HG03457 (cell line): ENCODE measurements around the gene NTN3.

Experiments
- ATAC-seq: cut with Tn5 transposase; IDR thresholded peaks from one replicate; pipeline ENCODE4 v1.9.1; 2021; ENCODE audit warnings: moderate number of reproducible peaks; ENCODE audit not compliant: unreplicated experiment

Gene NTN3

DNA sequence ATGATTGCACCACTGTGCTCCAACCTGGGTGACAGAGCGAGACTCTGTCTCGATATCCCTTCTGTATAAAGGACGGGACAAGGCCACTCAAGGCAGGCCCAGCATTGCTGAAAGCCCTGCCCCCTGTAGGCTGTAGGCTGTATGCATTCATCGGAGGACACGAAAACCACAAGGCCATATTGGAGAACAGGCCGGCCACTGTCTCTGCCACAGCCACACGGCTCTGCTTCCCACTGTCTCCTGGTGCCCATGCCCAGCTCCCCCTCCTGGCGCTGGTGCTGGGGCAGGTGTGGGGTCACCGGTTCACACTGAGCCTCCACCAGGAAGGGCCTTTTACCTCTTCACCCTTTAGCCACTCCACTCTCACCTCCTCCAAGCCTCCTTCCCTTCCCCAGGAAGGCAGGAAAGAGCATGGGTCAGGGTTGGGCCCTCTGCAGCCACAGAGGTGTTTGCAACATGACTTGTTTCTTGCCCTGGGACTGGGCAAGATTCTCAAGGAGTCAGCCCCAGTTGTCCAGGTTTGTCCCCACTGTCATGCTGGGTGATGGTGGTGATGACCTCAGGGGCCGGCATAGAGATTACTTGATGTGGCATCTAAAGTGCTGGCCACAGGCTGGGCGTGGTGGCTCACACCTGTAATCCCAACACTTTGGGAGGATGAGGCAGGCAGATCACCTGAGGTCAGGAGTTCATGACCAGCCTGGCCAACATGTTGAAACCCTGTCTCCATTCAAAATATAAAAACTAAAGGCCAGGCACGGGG lies 5.3 kb upstream of the NTN3 start:
- ATAC-seq, result no peak

DNA sequence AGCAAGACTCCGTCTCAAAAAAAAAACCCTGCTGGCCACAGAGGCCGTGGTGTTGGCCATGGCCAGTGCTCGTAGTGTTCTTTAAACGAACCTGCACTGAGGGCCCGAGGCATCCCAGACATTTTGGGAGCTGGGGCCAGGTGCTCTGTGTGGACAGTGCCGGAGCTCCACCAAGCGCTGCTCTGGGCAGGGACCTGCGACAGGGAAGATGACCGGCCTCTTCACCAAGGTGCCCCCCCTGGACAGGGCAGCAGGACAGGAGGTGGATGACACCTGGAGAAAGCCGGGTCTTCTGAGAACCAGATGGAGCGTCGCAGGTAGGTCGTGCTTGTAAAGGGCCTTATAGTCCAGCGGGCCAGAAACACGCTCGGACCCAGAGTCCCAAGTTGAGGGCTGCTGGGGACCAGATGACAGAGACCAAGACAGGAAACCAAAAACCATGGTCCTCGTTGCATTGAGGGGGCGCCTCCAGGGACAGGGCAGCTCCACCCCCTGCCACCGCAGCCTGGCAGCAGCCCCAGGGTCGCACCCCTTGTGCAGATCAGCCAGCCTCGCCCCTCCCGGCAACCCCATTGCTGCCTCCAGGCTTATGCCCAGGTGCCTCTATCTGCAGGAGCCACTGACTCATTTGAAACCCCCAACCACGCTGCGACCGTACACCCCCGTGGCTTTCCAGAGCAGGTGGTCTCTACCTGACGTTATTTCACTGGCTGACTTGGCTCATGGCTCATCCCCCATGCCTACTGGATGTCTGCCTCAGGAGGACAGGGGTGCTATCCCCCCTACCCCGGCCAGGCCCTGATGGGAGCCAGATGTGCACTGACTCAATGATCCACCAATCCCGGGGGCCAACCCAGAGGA lies 4.2 kb upstream of the NTN3 start:
- no peak for ATAC-seq

DNA sequence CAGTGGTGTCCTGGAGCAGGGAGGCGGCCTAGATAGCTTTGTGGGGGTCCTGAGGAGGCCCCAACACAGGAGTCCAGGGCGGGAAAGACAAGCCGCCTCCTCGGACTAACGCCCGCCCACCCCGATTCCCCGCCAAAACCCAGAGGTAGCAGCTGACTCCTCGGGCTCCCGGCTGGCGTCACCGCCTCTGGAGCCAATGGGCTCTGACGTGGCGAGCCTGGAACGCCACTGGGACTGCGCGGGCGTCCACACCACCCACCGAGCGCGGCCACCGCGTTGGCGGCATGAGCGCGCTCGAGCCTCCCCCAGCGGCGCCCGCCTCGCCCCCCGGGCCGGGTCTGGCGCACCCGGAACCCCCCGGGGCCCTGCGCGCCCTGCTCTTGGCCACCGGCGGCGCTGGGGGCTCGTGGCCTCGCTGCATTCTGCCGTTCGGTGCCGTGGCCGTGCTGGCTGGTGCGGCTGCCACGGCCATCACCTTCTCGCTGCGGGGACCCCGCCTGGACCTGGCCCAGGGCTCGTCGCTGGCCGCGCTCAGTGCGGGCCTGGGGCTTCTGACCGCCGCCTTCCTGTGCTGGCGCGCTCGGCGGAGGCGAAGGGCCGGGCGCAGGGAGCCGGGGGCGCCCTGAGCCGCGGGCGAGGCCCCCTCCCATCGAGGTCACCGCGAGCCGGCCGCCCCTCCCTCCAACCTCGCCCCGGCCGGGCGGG lies 3.4 kb upstream of the NTN3 start:
- ATAC-seq, result no peak

DNA sequence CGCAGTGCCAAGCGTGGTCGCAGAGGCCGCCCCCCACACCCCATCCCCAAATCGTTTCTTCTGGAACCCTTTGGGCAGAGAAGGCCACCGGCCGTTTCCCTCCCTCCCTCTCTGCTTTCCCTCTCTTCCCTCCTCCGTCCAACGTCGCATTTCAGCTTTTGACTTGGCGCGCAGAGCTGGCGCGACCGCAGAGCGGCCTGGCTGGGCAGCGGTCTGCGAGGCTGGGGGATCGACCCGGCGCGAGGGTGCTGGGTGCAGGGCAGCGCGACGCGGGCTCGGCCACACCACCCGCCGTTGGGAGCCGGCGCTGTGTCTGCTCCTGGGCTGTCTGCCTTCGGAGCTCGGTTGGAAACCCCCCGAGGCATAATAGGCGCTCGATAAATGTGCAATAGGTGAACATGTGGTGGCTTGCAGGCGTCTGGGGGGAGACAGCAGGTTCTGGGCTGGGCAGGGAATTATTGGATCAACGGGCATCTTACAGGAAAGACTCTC lies 2.8 kb upstream of the NTN3 start:
- no peak for ATAC-seq

DNA sequence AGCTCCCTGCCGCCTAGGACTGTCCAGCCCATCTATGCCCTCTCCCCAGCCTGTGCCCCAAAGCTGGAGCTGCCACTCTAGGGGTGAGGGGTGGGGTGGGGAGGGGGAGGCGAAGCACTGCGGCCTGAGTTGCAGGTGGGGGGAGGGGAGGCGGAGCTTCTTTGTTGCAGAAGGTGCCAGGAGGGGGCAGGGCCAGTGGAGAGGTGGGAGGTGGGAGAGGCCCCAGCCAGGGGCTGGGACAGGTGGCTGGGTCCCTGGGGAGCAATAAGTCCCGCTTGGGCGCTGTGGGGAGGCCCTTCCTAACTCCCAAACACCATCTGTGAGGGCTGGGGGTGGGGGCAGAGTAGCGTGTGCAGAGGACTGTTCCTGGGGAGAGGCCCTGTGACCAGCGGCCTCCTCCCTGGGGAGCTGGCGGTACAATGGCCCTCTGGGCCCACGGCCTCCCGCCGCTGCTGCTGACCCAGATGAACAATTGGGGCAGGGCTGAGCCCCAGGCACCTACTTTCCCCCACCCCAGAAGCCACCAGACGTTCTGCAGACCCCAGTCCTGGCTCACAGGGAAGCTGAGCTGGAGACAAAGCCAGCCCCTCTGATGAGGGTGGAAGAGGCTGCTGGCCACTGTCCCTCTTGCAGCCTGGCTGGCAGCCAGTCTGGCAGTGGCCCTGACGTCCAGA lies 2.2 kb upstream of the NTN3 start:
- no peak for ATAC-seq

DNA sequence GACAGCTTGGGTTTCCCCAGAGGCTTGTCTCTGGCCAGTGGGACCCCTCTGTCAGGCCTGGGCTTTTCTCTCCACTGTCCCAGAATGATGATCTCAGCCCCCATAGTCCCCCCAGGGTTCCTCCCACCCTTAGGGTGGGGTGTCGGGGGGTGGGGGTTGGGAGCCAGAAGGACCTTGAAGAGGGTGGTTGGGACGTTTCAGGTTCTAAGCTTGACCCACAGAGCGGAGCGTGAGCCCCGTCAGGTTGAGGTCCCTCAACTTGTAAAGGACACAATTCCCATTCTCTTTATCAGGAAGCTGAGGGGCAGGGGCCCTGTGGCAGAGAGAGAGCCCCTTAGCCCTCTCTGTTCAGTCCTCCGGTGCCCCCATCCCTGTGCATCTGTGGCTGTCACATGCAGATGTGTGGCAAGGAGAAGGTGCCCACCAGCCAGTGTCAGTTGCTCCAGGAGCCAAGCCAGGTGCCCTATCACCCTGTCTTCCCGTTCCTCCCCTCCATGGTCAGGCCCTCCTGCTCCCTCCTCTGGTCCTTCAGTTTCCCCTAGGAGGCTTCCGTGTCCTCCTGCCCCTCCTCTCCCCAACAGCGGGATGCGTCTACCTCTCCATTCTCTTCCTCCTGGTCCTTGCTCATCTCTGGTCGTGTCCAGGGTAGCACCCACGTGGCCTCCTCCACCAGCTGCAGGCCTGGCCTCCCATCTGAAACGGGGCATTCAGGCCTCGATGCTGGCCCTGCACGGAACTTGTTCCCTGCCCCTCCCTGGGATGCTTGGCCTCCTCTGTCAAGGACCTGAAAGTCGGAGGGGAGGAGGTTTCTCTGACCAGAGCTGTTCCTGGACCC lies 1.5 kb upstream of the NTN3 start:
- no peak for ATAC-seq

DNA sequence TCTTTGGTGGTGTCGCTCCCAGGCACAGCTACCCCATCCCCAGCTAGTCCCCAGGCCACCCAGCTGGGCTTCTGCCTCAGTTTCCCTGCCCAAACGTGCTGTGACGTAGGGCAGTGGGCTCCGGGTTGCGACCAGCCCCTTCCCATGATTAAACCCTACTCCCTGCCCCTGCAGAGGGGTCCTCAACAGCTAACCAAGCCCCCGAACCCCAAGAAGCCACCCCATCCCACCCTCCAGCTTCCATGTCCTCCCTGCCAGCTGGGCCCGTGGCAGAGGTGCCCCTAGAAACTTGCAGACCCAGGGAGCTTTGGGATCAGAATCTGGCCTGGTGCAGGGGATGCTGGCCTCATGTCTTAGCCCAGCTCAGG lies 879 bp upstream of the NTN3 start:
- ATAC-seq, result no peak

DNA sequence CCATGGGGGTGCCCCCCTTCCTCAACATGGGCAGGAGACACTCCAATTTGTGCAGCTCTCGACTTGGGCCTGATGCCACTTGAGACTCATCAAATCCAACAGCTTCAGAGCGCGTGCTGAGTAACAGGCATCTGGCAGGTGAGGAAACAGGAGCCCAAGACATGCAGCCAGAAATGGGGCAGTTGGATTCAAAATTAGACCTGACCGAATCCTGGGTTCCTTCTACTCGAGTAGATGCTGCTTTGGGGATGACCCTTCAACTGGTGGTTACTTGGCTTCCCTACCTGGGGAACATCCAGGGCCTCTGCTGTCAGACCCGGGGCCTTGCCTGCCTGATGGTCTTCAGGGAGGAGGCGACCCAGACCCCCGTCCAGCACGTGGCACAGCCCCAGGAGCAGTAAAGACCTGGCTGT lies 488 bp upstream of the NTN3 start:
- ATAC-seq, result no peak

DNA sequence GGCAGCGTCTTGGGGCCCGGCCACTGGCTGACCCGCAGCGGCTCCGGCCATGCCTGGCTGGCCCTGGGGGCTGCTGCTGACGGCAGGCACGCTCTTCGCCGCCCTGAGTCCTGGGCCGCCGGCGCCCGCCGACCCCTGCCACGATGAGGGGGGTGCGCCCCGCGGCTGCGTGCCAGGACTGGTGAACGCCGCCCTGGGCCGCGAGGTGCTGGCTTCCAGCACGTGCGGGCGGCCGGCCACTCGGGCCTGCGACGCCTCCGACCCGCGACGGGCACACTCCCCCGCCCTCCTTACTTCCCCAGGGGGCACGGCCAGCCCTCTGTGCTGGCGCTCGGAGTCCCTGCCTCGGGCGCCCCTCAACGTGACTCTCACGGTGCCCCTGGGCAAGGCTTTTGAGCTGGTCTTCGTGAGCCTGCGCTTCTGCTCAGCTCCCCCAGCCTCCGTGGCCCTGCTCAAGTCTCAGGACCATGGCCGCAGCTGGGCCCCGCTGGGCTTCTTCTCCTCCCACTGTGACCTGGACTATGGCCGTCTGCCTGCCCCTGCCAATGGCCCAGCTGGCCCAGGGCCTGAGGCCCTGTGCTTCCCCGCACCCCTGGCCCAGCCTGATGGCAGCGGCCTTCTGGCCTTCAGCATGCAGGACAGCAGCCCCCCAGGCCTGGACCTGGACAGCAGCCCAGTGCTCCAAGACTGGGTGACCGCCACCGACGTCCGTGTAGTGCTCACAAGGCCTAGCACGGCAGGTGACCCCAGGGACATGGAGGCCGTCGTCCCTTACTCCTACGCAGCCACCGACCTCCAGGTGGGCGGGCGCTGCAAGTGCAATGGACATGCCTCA lies 773 bp downstream of the NTN3 start:
- ATAC-seq, result no peak

DNA sequence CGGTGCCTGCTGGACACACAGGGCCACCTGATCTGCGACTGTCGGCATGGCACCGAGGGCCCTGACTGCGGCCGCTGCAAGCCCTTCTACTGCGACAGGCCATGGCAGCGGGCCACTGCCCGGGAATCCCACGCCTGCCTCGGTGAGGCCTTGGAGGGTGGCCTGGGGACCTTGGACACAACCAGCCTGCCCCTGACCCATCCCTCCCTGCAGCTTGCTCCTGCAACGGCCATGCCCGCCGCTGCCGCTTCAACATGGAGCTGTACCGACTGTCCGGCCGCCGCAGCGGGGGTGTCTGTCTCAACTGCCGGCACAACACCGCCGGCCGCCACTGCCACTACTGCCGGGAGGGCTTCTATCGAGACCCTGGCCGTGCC lies 1.4 kb downstream of the NTN3 start:
- no peak for ATAC-seq

DNA sequence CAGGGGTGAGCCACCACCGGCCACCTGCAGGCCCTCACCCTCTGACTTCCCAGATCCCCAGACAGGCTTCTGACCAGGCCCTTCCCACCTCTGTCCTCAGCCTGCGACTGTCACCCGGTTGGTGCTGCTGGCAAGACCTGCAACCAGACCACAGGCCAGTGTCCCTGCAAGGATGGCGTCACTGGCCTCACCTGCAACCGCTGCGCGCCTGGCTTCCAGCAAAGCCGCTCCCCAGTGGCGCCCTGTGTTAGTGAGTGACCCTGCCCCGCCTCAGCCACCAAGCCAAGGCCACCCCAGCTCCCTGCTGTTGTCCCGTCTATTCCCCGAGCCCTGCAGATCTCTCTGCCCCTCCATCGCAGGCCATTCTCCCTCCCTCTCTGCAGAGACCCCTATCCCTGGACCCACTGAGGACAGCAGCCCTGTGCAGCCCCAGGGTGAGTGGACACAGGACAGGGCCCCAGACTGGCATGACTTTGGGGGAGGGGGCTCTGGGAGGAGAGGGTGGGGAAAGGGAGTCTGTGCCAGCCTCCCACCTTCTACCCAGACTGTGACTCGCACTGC lies 1.9 kb downstream of the NTN3 start:
- no peak for ATAC-seq

DNA sequence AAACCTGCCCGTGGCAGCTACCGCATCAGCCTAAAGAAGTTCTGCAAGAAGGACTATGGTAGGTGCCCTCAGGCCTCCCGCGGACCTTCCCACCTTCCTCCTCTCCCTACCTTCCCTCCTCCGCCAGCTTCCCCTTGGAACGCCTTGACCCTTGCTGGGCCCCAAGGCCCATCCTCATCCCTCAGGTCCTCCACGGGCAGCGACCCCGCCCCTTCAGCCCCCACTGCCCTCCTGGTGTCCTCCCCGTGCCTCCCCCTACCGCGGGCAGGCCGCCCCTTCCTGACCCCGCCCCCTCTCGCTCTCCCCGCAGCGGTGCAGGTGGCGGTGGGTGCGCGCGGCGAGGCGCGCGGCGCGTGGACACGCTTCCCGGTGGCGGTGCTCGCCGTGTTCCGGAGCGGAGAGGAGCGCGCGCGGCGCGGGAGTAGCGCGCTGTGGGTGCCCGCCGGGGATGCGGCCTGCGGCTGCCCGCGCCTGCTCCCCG lies 2.4 kb downstream of the NTN3 start:
- ATAC-seq, result no peak

DNA sequence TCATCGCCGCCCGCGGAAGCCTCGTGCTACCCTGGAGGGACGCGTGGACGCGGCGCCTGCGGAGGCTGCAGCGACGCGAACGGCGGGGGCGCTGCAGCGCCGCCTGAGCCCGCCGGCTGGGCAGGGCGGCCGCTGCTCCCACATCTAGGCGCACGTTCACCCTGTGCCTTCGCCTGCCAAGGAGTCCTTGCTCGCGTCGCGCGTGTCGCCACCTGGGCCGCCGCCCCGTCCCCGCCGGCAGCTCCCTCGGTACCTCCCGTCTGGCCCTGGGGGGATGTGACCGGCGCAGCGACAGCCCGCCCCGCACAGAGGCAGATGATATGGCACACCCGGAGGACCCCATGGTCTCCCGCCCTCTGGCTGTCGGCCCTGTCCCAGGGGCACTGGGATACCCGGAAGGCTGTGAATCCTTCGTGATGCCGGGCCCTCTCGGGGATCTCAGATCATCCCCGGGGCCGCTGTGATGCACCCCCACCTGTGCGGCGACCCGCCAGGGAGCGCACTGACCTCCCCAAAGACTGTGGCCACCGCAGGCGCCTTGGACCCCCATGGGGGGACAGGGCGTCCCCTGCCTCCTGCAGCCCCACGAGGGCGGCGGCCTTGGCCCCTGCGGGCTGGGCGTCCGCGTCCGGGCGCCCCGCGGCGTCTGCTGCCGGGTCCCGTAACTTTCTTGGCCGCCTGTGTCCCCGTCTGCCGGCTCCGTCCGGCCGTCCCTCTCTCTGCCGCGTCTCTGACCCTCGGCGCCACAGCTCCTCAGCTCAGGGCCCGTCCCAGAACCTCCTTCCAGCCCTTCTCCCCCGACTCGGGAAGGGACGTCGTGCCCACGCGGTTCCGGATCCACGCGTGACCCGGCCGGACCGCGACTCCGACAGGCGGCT lies 3.1 kb downstream of the NTN3 start:
- ATAC-seq, result no peak

DNA sequence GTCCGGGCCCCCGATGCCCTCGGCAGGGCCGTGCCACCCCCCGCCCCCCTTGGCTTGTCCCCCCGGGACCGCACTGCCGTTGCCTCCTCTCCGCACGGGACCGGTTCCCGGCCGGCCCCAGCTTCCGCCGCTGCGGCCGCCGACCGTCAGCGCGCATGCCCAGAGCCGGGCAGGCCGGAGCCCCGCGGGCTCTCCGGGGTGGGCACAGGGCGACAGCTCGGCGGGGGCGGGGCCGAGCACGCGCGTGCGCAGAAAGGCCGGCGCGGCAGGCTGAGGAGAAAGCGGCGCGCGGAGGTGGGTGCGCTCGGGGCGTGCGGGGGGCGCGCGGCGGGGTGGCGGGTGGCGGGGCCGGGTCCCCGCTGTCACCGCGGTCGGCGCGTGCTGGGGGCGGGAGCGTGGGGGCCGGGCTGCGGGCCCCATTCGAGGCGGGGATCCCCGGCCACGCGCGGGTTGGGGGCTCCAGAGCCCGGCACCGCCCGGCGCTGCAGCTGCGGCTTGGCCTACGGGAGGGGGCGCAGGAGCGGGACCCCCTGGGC lies 3.8 kb downstream of the NTN3 start, which contains the start of gene TBC1D24:
TSS of gene TBC1D24 (plus strand) at position 251 of the 536 bp plus-strand sequence. CDS start 21,022 bp downstream, outside the sequence.
- ATAC-seq, result peak; percentile 56

DNA sequence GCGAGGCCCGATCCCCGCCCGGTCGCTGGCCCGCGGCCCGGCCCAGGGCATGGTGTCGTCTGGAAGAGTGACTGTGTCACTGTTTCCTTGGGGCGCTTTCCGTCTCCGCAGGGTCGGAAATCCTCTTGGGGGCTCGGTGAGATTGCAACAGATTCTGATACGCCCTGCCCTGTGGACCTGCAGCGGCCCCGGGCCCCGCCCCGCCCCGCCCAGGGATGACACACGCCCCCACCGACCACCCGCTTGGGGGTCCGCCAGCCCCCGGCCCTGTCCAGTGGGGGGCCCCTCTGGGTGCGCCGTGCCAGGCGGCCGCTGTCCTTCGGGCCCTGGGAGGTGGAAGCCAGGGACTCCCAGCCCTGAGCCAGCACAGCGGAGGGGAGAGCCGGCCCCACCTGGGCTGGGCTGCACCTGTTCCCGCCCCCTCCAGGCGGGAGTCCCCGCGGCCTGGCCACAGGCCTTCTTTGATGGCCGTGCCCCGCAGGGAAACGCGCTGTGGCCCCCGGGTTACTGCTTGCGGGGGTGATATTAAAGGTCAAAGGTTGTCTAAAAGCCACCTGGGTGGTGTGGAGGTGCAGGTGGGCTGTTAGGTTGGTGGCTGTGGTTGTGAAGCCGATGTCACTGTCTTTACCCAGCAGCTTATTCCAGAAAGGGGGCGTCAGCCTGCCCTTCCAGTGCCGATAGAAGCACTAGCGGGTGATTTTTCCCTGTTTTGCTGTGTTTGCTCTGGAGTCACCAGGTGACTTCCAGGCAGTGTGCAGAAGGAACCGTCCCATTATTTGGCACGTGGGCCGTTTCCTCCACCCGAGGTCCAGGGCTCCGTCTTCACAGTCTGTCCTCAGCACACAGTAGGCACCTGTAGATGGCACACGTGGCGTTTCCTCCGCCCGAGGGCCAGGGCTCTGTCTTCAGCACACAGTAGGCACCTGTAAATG lies 4.6 kb downstream of the NTN3 start:
- peak; percentile 2 for ATAC-seq

DNA sequence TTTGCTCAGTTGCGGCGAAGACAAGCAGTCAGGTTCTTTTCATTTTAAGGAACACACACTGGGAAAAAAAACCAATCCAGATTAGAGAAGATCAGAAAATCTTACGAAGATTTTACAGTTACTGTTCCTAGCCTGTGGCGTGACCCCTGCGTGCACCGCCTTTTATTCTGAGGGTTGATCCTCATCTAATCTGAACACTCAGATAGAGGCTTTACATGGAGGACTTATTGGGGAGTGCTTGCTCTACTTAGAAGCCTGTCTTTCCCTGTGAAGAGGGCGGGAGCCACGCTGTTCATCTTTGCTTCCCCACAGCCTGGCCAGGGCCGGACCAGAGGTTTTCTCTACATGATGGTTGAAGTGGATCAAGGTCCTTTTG lies 5.2 kb downstream of the NTN3 start:
- no peak for ATAC-seq
